Pancreas (tissue), 10 donors: Measurements from ENCODE around the gene ATXN1. TPM values are rescaled to one million over a fixed set of nuclear protein-coding genes. Genes with fewer than 3 reads are reported as not detected.
"Not testable (repeated sequence)": the region's sequence is repeated elsewhere in the genome, so short reads cannot be mapped to it uniquely, and the experiment has no call there.

Experiments
- ATAC-seq, 4 donors: fragments of 200-7000 bp; cut with Tn5 transposase; one replicate each; pipeline versions ENCODE4 v1.8.0 to v1.9.1; 2020; ENCODE audit warnings: mild to moderate bottlenecking in 4 of 4, moderate library complexity in 4 of 4
- DNase-seq, 6 donors: peaks; one replicate each; pipeline ENCODE4 v3.0.0-alpha.2; 2020
- FAIRE-seq: peaks from 2 replicates; lab custom pipeline; 2012; peaks lifted over from hg19 to GRCh38; lab: Jason Lieb, UNC
- H3K27ac ChIP-seq, 4 donors: fragments of 200-600 bp; sonication (generic); 1 replicate in 3 of 4; 2 replicates in 1 of 4; pipeline versions ENCODE4 v1.5.0 to v1.8.0; 2020
- H3K27me3 ChIP-seq, 4 donors: fragments of 200-600 bp; one replicate each; pipeline ENCODE4 v1.8.0; 2021
- H3K36me3 ChIP-seq, 3 donors: fragments of 200-600 bp; sonication (generic) in 1 of 3; one replicate each; pipeline versions ENCODE4 v1.5.0 to v1.8.0; 2020 to 2021
- H3K4me1 ChIP-seq, 3 donors: fragments of 200-600 bp; one replicate each; pipeline ENCODE4 v1.8.0; 2021
- H3K4me3 ChIP-seq, 4 donors: fragments of 200-600 bp; sonication (generic) in 2 of 4; one replicate each; pipeline versions ENCODE4 v1.5.0 to v1.8.0; 2020 to 2021
- H3K9me3 ChIP-seq, 4 donors: fragments of 200-600 bp; one replicate each; pipeline ENCODE4 v1.8.0; 2021
- CTCF ChIP-seq, 4 donors: fragments of 200-600 bp; sonication (generic) in 3 of 4; IDR thresholded peaks; one replicate each; pipeline versions ENCODE4 v1.5.0 to v1.8.0; 2021; ENCODE audit warnings: antibody characterized with exemption in 4 of 4
- WGBS, 2 donors: extraction: QIAGEN DNeasy Blood & Tissue Kit; methylation state at CpG; one replicate each; pipeline ENCODE4 v1.1.7; 2013; 5-methylcytosine and 5-hydroxymethylcytosine counted together
- intact Hi-C, 3 donors: fragments of 100-400 bp; cut with DNase I; formaldehyde crosslinking; loops; one replicate each; pipeline versions ENCODE4 v1.11.1 to v1.14.2; 2022
- polyA plus RNA-seq, 2 donors: library from polyadenylated mRNA; stranded (reverse); fragments of 200-250 nt; gene quantifications; one replicate each; pipeline ENCODE4 v1.2.3, GENCODE V29; 2013
- total RNA-seq, 6 donors: library from RNA; stranded (reverse); fragmentation: NEBNext Ultra II Directional in 4 of 6; extraction: Animal tissue kit (Norgen Biotek cat#: 25700) in 4 of 6; gene quantifications; one replicate each; pipeline versions ENCODE4 v1.2.1 to v1.2.4, GENCODE V29; 2021 to 2023
- donor health status: healthy with polysubstance abuse.
- donor health status: DM: no; HTN: no; CAD: no; lungs with moderate emphysema.
- donor health status: DM: no; HTN: no; CAD: no.
- donor health status: control.
- donor health status: control.
- donor health status: Bipolar disorder and iron deficiency.
- donor health status: DM: yes; HTN: yes; CAD: no.
- donor health status: DM: no; HTN: no; CAD: no.
- donor health status: DM: no; HTN: no; CAD: no.
- donor health status: DM: yes; HTN: yes; CAD: no.

Gene ATXN1
- total and polyA plus RNA-seq, 8 donors = 4.9 to 38.6 (median 20.5) TPM

GRCh38 chr6:16267428-16268263, 493.6 kb downstream of the ATXN1 start:
- WGBS, 2 donors = 95% methylated on average over 23 of the region's 23 CpGs
- DNase-seq = no peak
- Histone ChIP-seq H3K4me3 (no peak overlapping the region), H3K27ac (no peak overlapping the region), H3K36me3 (no peaks in the 10 kb centered on the region), H3K4me1 (no peaks in the 10 kb centered on the region), H3K9me3 (no peaks in the 10 kb centered on the region), H3K27me3 (no peaks in the 10 kb centered on the region)
- no peak for TF ChIP-seq CTCF (IDR thresholded peaks at IDR 0.05)
- FAIRE-seq = no peak
- intact Hi-C loops = no loop called here
- no peak for ATAC-seq

- no peak overlapping the region for H3K4me3 ChIP-seq
- no peaks in the 10 kb centered on the region for H3K36me3 ChIP-seq
- WGBS, 2 donors = 95 to 97% methylated on average over 31 of the region's 31 CpGs
- intact Hi-C loops = no loop called here
- no peaks in the 10 kb centered on the region for H3K4me1 ChIP-seq
- FAIRE-seq (no peak), ATAC-seq (no peak), DNase-seq (no peak)
- no peak for TF ChIP-seq CTCF (IDR thresholded peaks at IDR 0.05)
- no peak overlapping the region for H3K27ac ChIP-seq
- no peaks in the 10 kb centered on the region for H3K27me3 ChIP-seq
- H3K9me3 ChIP-seq = no peaks in the 10 kb centered on the region
Measured at GRCh38 chr6:16265351-16266341, 495.6 kb downstream of the ATXN1 start.

- WGBS, 2 donors = 90 to 97% methylated on average over 1 to 2 of the region's 2 CpGs
- Histone ChIP-seq H3K4me3 (no peak overlapping the region), H3K4me1 (no peaks in the 10 kb centered on the region), H3K27ac (no peak overlapping the region), H3K9me3 (no peaks in the 10 kb centered on the region), H3K27me3 (no peaks in the 10 kb centered on the region), H3K36me3 (no peaks in the 10 kb centered on the region)
- FAIRE-seq (no peak), ATAC-seq (no peak), DNase-seq (no peak)
- intact Hi-C loops = no loop called here
- TF ChIP-seq CTCF (IDR thresholded peaks at IDR 0.05) = no peak
Measured at GRCh38 chr6:16264785-16265184, 496.5 kb downstream of the ATXN1 start.

GRCh38 chr6:16263464-16264099, 497.7 kb downstream of the ATXN1 start:
- DNase-seq, FAIRE-seq, H3K36me3 ChIP-seq, H3K27ac ChIP-seq, ATAC-seq, H3K4me1 ChIP-seq, H3K9me3 ChIP-seq, H3K4me3 ChIP-seq, intact Hi-C loops, H3K27me3 ChIP-seq: not testable (repeated sequence)
- WGBS, 2 donors = 74 to 79% methylated on average over 13 of the region's 13 CpGs

- H3K4me1 ChIP-seq, FAIRE-seq, H3K9me3 ChIP-seq, DNase-seq, ATAC-seq, H3K27me3 ChIP-seq, H3K36me3 ChIP-seq, H3K4me3 ChIP-seq, intact Hi-C loops, H3K27ac ChIP-seq: not testable (repeated sequence)
- WGBS, 2 donors = 84 to 90% methylated on average over 11 to 12 of the region's 12 CpGs
Measured at GRCh38 chr6:16262773-16263172, 498.5 kb downstream of the ATXN1 start.

GRCh38 chr6:16260602-16261001, 500.7 kb downstream of the ATXN1 start:
- FAIRE-seq, intact Hi-C loops: not testable (repeated sequence)
- 86 to 88% methylated on average over 6 to 8 of the region's 9 CpGs for WGBS, 2 donors

GRCh38 chr6:16259604-16260003, 501.7 kb downstream of the ATXN1 start:
- DNase-seq, H3K4me1 ChIP-seq, H3K4me3 ChIP-seq, intact Hi-C loops, ATAC-seq, H3K9me3 ChIP-seq, H3K27ac ChIP-seq, H3K27me3 ChIP-seq, H3K36me3 ChIP-seq, FAIRE-seq: not testable (repeated sequence)
- 93 to 94% methylated on average over 2 of the region's 3 CpGs for WGBS, 2 donors

More at GRCh38 chr6:16260602-16261001, 500.7 kb downstream of the ATXN1 start:
- H3K27ac ChIP-seq, H3K36me3 ChIP-seq, ATAC-seq, DNase-seq, H3K9me3 ChIP-seq, H3K4me3 ChIP-seq, H3K4me1 ChIP-seq, H3K27me3 ChIP-seq: not testable (repeated sequence)
